Fibroblast of mammary gland (primary cell): ENCODE measurements around the gene GLRA2.

Experiments used
- DNase-seq: peaks from one replicate; pipeline ENCODE4 v3.0.0-alpha.2; 2010; ENCODE audit warnings: low read depth
- H3K4me3 ChIP-seq: 2 replicates; pipeline ENCODE4 v1.5.1; 2011; ENCODE audit warnings: low read depth, mild to moderate bottlenecking, low read length, moderate library complexity; ENCODE audit not compliant: control insufficient read depth
- TF ChIP-seq, protein P1 (sequence below): conservative IDR thresholded peaks from 2 replicates; pipeline ENCODE4 v1.5.1; 2011; ENCODE audit warnings: low read depth, low read length, inconsistent platforms; ENCODE audit not compliant: control insufficient read depth, insufficient read depth

The GLRA2 gene

DNA sequence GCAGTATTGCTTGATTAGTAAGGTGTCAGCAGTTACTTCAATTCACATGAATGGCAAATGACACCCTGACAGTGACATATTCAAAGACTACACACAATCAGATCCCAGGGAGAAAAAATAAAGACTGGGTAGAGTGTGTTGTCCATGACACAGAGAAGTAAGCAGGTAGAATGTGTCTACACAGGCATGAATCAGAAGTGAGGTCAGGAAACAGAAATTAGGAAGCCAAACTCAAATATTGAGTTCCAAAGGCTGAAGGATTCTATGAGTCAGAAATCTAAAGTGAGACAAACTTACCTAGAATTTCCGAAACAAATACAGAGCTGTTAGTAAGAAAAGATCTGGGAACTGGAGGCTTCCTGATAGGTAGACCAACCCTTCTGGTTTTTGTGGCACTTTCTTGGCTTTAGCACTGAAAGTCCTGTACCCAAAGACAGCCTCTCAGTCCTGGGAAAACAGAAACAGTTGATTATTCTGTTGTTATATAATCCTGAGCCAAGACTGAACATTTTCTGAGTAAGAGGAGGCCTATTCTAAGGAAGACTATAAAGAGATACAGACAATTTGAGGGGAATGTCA is 24.3 kb upstream of the GLRA2 start:
- H3K4me3 ChIP-seq = no peak overlapping the region
- TF ChIP-seq, protein P1, sequence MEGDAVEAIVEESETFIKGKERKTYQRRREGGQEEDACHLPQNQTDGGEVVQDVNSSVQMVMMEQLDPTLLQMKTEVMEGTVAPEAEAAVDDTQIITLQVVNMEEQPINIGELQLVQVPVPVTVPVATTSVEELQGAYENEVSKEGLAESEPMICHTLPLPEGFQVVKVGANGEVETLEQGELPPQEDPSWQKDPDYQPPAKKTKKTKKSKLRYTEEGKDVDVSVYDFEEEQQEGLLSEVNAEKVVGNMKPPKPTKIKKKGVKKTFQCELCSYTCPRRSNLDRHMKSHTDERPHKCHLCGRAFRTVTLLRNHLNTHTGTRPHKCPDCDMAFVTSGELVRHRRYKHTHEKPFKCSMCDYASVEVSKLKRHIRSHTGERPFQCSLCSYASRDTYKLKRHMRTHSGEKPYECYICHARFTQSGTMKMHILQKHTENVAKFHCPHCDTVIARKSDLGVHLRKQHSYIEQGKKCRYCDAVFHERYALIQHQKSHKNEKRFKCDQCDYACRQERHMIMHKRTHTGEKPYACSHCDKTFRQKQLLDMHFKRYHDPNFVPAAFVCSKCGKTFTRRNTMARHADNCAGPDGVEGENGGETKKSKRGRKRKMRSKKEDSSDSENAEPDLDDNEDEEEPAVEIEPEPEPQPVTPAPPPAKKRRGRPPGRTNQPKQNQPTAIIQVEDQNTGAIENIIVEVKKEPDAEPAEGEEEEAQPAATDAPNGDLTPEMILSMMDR = no peak
- no peak for DNase-seq

DNA sequence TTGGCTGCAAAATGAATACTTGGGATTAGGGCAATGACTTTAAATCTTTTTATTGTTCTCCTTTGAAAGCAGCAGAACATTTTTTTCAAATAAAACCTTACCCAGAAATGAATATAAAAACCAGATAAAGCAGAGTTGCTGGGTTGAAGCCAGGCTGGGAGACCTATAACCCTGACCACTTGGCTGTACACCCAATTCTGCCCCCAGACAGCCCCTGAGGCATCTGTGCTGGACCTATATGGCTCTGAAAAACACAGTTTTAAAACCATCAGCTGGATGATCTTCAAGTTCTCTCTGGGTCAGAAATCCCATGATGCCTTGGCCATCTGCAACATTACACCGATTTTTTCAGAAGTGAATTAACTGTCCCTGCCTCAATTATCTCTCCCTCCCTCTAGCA is 23.7 kb upstream of the GLRA2 start:
- TF ChIP-seq, protein P1 = no peak
- no peak overlapping the region for H3K4me3 ChIP-seq
- DNase-seq = no peak

DNA sequence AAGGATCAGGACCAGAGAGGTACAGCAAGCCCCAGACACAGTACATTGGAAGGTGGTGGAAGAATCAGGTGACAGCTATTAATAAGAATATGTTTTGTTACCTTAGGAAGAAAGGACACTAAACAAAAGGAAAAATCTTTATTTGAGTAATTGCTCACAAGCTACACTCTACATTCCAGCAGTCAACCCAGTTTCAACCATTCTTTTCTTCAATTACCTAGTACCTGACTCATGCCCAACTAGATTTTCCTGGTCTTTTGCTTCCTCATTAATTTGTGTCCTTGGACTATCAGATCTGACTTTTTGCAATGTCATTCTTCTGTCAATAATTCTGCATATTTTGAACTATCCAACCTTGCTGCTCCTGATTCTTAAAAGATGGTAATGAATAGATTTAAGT is 22.5 kb upstream of the GLRA2 start:
- DNase-seq = no peak
- H3K4me3 ChIP-seq = no peak overlapping the region
- TF ChIP-seq, protein P1 = no peak

DNA sequence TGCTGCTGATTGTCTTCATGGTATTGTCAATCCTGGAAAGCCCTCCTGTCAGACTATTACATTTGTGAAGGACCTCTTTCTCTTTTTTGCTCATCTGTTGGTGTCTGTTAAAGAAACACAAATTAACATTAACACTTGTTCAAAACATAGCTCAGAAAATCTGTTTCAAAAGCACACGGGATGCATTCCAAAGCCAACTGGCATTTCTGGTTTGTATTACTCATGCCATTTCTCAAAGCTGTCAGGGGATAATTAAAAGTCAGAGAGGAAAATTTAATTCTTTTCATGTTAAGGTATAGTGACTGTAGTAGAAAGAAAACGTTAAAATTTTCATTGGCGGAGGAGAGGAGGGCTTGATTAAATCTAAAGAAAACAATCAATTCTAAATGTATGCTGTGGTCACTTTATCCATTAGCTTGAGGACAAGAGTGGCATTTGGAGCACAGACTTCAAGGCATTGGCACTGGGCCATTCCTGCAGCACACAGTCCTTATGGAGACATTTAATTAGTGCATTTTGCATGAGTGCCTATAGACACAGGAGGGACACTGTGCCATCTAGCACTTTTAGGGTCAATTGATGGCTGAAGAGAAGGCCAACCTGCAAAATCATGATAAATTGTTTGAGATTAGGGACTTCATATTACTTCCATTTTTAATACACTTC is 21.2 kb upstream of the GLRA2 start:
- DNase-seq = no peak
- TF ChIP-seq, protein P1 = no peak
- no peak overlapping the region for H3K4me3 ChIP-seq

DNA sequence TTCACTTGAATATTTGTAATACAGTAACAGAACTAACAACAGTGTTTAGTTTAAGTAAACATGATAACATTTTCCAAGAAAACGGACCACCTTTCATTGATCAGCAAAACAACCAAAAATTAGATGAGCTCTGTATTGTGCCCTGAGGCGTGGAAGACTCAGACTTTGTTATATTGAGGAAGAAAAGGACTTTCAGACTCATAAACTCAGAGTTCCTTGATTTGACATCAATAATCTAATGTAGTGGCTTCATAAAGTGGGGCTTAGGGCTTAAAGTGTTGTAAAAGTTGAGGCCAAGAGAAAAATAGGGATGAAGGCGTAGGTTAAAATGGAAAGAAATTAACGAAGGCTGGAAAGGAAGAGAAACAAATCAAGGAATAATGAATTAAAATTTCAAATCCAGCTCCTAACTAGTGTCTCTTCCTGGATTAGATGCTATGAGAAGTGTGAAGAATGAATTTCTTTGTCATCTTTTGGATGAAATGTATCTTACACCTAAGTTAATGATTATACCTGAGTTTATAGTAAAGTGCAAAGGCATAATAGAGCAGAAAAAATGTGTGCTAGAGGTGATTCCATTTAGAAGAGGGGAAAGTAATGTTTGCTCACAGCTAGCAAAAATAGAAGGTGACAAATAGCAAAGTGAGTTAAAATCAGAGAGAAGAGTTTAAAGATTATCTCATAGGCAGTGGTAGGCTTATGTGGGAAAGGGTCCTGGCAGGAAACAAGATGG is 19.8 kb upstream of the GLRA2 start:
- TF ChIP-seq, protein P1 = no peak
- DNase-seq = no peak
- H3K4me3 ChIP-seq = no peak overlapping the region

DNA sequence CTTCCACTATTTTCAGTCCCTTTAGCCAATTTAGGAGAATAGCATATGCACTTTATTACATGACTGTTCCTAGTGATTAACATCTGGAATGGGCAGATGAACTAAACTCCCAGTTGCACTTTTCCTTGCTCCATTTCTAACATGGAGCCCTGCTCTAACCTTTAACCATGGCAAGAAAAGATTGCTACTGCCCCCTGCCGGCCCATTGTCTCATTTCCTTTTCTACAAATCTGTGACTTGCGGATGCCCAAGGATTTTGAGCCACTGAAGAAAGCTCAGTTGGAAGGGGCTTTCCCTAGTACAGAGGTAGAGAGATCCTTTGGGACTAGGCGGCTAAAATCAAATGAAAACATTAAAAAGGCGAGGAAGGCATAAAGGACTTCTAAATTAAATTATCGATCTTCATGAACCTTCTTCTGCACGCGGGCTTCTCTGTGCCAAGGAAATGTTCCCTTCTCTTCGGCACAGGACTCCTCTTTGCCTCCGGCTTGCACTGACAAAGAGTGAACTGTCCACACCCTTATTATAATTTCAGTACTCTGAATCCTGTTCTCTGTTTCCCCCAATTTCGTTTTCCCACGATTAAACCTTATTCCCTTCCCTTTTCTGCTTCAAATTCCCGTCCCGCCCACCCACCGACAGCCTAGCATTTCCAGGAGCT is 577 bp upstream of the GLRA2 start:
- no peak overlapping the region for H3K4me3 ChIP-seq
- TF ChIP-seq, protein P1 = peak; percentile 49
- peak; percentile 57 for DNase-seq
